Renal cortical epithelial cell (primary cell): Measurements from ENCODE around the gene MEF2A. TPM values are rescaled to one million over a fixed set of nuclear protein-coding genes. Genes with fewer than 3 reads are reported as not detected.
"Not testable (repeated sequence)": the region's sequence is repeated elsewhere in the genome, so short reads cannot be mapped to it uniquely, and the experiment has no call there.

Source experiments
- DNase-seq: peaks from one replicate; pipeline ENCODE4 v3.0.0-alpha.2; 2011; ENCODE audit warnings: low read depth
- total RNA-seq: library from RNA; depleted of rRNA; stranded (reverse); fragments of >200 nt; gene quantifications from 2 replicates; pipeline ENCODE4 v1.2.3, GENCODE V29; 2014

Gene MEF2A
- total RNA-seq, 1 donor from 2014 or later = 50.4 TPM

DNA sequence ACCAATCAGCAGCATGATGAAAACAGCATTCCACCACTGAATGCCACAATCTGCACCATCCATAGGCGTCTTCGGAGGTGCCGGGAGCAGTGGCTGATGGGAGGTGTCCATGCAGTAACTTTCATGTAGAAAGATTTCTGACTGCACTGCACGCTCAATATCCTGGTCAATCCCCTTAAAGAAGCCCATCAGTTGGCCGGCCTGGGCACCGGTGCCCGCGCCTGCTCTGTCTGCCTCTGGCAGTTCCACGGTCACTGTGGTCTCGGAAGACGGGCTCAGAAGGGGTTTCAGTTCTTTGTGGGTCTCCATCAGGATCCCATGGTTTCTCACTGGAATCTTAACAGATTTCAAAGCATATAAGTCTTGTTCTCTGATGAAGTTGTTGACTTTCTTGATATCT, 163.5 kb downstream of the MEF2A start:
- no peak for DNase-seq

DNA sequence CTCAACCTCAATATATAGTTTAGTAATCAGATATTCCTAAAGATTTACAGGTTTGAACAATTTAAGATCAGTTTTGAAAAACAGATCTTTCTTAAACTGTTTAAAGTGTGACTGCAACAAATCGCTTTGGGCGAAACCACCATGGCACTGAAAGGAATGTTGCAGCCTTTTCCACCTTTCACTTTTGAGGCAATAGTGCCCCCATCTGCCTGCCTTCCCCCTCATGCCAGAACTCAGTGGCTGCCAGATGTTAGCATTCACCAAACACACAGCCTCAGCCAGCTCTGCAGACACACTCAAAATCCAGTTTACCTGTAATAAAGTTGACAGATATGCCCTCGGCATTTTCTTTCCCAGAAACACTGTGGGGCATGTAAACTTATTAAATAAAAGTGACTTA, 164.1 kb downstream of the MEF2A start:
- peak; percentile 49 for DNase-seq

DNA sequence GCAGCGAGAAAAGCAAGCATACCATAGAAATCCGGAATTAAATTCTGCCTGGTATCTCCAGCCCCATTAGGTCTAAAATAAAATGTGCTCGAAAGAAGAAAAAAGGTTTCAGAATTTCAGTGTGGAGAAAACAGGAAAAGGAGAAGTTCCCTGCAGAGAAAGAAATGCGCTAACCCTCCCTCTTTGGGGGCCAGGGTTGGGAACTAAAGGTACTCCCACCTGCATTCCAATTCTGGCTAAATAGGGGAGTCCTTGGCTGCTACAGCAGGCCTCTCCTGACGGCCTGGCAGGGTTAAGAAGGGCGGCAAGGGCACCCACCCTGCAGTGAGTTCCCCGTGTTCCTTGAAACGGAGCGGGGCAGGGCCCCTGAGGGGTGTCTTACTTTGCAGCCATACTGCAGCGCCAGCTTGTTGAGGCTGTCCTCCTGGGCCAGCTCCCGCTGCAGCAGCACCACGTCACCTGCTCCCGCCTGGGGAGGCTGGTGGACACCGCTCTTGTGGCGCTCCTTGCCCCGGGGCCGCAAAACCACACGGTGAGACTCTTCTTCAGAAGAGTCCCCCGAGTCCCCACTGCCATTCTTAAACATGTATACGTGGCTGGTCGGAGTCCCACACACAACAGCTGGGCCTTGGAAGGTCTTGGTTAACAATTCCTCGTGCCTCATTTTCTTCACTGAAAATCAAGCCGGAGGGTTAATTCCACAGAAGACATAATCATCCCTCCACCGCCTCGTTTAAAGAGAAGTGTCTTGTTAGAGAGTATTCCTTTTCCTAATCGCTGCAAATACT, 165.7 kb downstream of the MEF2A start:
- no peak for DNase-seq

DNA sequence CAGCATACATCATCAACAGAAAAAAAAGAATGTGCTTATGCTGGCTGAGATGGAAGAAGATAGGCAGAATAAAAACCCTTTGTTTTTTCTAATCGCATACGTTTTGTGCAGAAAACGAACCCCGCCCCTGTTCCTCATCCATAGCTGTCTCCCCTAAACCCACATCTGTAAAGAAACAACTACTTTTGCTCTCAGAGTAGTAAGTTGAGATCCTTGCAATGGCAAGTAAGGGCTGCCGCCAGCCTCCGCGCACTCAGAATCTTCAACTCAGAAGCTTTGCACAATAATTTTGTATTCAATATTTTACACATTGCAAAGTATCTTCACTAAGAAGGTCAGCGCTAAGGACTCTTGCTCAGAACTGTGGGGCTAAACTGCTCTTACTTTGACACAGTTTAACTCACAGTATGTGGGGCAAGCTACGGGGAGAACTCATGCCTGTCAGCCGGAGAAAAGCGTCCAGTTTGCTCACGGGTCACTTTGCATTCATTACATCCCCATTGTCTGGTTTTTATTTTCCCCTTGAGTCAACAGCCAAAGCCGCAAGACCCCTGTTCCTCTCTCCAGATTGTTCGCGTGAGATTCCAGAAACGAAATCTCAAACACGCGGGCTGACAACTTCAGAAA, 166.5 kb downstream of the MEF2A start:
- DNase-seq = peak; percentile 38

DNA sequence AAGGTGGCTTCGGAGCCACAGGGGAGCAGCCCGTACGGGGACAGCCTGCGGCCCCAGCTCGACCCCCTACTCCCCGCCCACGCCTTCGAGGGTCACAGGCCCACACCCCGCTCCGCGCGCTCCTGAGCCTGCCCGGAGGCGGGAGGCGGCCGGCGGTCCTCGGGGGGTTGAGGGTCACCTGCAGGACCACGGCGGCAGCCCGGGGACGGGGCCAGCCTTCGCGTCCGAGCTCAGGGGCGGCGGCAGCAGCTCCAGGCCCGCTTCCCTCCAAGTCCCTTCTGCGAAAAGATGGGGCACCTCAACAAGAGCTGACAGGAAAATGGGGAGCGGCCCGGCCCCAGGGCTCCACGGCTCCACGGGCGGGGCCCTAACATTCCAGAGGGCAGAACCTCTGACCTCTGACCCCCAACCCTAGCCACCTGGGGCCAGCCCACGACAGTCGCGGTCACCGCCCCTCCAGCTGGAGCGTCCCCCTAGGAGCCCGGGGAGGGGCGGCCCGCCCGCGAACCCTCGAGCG, 167.0 kb downstream of the MEF2A start:
- DNase-seq = no peak

DNA sequence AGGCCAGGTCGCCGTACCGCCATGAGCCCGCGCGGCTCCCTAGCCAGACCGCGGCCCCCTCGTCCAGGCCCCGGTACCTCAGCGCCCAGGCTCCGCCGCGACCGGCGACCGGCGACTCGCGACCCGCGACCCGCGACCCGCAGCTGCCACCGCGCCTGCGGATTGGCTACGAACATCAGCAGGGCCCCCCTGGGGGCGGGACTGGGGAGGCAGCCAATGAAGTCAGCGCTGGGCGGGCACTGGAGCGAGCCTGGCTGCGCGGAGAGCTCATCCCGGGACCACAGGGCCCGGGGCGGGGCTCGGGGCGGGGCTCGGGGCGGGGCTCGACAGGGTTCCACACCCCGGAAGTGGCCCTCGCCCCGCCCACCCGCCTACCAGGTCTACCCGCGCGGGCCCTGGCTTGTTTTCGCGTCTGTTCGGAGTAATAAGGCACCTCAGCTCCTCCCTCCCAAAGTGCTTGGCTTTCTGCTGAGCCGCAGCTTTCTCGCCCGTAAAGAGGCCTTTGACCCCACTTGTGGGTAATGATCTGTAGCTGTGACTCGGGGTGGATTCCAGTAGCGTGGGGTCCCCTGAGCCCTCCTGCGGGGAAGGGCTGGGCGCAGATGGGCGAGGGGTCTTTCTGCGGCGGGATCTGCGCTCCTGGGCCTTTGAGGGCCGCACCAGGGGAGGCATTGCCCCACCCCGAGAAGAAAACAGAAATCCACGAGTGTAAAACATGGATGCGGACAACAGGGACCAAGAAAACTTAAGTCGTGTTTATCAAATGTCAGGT, 167.7 kb downstream of the MEF2A start, which contains the start of gene LYSMD4:
LYSMD4 (minus strand) TSS at position 170 of the 772 bp plus-strand sequence. CDS start 1,438 bp downstream, outside the sequence.
- peak; percentile 84 for DNase-seq

DNA sequence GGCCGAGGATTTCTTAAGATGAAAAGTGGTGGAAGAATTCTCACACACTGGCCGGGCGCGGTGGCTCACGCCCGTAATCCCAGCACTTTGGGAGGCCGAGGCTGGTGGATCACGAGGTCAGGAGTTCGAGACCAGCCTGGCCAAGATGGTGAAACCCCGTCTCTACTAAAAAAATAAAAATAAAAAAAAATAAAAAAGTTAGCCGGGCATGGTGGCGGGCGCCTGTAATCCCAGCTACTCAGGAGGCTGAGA, 168.2 kb downstream of the MEF2A start:
- not testable (repeated sequence) for DNase-seq

DNA sequence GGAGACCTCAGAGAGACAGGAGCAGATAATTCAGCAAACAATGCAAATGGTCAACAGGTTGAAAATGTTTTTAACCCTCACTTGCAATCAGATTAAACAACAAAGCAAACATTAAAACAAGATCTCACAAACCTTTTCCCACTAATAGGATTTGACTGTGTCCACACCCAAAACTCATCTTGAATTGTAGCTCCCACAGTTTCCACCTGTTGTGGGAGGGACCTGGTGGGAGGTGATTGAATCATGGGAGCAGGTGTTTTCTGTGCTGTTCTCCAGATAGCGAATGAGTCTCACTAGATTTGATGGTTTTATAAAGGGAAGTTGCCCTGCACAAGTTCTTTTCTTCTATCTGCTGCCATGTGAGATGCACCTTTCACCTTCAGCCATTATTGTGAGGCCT, 168.8 kb downstream of the MEF2A start:
- DNase-seq = no peak

DNA sequence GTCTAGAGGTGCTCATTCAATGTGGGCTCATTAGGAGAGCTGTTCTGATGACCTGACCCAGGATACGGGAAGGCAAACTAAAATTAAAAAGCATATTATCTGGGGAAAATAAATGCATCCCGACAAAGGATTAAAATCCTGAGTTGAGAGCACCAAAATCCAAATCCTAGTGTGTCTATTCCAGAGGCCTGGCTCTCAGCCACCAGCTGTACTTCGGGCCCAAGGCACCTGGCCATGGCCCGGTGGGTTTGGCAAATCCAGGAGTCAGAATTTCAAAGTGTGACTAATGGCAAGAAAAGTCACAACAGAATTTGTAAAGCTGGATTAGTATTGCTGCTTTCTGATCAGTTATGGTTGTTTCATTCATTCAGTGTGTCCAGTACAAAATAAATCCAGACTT, 170.1 kb downstream of the MEF2A start:
- DNase-seq = no peak

DNA sequence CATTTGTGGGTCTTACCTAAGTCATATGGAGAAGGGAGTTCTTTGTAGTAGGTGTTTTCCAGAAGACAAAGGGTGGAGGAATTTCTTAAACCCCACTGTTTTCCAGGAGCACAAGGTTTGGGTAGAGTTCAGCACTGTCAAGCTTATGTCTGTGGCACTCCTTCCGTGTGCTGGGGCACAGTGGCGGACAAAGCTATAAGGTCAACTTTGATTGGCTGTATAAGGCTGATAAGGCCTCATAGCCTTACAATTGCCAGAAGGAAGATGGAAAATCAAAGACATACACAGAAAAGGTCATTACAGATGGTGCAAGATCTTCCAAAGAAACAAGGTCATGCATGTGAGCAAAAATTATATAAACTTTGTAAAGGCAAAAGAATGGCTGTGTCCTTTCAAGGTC, 170.9 kb downstream of the MEF2A start:
- no peak for DNase-seq

DNA sequence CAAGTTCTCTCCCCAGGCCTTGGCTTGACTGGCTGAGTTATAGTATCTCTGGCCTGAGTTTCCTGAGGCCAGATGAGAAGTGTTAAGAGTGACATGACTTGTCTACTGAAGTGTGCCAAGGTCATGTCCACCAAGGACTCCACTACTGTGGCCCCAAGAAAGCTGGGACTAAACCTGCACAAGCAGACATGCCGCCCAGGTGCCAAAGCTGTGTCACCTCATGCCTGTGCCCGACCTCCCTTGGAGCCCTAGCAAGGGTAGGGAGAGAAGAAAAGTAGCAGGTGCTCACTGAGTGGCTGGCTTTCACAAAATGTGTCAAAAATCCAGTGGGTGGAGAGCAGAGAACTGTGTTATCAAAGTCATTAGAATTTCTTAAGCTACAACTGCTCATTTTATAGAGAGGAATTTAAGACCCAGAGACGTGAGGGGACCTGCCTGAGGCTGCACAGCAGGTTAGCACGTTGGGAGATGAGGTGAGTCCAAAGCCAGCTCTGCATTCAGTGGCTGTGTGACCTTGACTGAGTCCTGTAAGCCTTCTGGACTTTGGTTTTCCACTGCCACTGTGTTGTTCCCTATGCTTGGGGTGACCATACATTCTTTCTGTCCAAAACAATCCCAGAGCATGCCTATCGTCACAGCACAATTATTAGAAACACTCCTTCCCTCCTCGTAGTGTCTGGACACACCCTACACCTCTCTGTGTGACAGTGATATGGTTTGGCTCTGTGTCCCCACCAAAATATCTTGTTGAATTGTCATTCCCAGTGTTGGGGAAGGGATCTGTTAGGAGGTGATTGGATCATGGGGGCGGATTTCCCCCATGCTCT, 172.4 kb downstream of the MEF2A start:
- DNase-seq = no peak

DNA sequence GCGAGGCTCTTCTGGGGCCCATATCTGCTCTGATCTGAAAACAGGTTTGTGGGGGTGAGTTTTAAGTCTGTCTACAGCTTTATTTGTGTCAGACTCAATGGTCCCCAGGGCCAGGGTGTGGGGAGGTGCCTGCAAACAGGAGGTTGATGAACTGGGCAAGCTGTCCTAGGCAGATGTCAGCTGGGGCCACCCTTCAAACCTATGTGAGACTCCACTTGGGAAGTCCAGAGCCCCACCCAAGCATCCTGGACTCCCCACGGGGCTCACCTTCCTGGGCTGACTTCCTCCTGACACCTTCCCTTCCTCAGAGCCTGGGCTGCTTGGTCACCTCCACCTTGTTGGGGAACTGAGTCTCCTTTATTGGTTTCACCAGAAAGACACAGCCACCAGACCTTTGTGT, 176.1 kb downstream of the MEF2A start:
- no peak for DNase-seq

DNA sequence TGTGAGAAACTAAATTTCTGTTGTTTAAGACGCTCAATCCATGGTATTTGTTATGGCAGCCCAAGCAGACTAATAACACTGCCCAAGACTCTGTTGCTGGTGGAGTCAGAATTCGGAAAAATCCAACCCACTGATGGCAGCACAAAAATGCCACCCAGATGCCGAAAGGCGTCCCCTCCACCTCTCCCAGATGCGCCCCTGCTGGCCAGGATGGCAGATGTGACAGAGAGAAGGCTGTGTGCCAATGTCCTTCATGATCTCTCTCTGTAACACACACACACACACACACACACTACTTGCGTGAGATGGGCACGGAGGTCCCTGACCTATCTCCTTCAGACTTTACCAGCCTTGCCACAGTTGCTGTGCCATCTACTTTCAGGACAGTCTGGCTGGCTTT, 178.4 kb downstream of the MEF2A start:
- no peak for DNase-seq

DNA sequence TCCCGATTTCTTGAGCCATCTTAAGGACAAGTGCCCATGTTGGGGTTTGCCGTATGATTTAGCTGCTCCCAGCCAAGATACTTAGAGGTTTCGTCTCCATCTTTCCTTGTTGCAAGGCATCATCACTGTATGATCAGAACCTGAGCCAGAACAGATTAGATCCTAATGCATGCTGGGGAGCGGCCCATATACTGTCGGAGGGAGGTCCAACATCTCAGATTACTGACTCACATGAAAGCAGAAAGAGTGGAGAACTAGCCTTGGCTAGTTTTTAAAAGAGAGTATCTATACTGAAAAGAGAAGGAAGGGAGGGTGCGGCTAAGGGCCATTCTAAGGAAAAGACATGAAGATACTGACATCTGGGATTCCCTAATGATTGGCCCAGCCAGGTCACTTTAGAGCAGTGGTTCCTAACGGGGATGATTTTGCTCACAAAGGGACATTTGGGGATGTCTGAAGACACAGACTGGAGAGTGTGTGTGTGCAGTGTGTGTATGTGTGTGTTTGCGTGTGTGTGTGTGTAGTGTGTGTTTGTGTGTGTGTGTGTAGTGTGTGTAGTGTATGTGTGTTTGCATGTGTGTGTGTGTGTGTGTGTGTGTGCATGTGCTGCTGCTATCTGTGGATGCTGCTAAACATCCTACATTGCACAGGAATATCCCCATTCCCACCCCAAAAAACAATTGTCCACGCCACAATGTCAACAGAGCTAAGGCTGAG, 179.7 kb downstream of the MEF2A start:
- no peak for DNase-seq

DNA sequence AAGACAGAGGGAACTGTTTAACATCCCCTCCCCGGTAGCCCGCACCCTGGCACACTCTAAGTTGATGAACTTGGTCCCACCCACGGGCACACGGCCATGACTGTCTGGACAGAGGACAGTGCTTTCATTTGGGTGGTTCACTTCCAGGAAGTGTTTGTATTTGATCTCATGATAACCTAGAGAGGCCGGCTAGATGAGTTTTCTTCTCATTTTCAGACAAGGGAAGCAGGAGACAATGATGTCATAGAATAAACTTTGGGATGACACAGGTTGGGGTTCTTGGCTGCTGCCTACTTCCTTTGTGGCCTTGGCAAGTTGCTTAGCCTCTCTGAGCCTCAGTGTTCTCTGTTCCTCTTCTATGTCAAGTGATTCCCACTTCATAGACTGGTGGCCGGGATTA, 183.6 kb downstream of the MEF2A start:
- DNase-seq = no peak

DNA sequence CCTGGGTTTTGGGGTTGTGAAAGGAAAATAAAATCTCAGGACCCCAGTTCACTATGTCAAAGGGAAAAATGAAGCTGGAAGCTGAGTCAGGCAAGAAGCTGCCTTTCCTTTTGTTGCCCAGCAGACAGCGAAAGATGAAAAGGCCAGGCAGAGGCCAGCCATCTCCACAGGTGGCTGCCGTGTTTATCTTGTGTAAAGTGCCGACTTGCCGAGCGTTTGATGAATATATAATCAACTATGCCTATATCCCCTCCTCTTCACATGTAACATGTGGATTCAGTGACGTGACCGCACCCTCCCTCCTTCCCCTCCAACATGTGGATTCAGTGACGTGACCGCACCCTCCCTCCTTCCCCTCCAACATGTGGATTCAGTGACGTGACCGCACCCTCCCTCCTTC, 184.5 kb downstream of the MEF2A start:
- not testable (repeated sequence) for DNase-seq

DNA sequence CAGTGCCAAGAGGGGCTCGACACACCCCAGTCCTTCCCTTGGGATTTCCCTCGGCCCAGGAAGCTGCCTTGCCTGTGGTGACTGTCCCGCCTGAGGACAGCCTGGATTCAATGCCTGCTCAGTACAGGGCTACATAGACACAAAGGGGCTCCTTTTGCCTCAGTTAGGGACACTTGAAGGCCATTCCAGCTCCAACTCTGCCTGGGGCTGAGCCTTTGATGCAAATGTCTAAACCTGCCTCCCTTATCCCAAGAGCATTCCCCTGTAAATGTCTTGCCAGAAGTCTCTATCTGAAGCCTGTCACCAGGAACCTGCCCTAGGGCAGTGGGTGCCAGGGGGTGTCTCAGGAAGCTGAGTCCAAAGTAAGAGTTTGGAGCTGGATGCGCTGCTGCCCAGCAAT, 186.8 kb downstream of the MEF2A start:
- DNase-seq = no peak

DNA sequence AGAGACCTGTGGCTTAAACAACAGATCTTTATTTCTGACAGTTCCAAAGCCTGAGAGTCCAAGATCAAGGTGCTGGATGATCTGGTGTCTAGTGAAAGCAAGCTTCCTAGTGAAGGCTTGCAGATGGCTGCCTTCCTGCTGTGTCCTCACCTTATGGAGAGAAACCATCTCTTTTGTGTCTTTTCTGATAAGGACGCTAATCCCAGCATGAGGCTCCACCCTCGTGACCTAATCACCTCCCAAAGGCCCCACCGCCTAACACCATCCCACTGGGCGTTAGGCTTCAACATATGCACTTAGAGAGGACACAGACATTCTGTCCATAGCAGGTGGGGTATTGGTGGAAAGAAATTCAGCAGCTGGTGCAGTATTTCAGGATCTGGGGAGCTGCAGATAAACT, 187.3 kb downstream of the MEF2A start:
- DNase-seq = no peak

DNA sequence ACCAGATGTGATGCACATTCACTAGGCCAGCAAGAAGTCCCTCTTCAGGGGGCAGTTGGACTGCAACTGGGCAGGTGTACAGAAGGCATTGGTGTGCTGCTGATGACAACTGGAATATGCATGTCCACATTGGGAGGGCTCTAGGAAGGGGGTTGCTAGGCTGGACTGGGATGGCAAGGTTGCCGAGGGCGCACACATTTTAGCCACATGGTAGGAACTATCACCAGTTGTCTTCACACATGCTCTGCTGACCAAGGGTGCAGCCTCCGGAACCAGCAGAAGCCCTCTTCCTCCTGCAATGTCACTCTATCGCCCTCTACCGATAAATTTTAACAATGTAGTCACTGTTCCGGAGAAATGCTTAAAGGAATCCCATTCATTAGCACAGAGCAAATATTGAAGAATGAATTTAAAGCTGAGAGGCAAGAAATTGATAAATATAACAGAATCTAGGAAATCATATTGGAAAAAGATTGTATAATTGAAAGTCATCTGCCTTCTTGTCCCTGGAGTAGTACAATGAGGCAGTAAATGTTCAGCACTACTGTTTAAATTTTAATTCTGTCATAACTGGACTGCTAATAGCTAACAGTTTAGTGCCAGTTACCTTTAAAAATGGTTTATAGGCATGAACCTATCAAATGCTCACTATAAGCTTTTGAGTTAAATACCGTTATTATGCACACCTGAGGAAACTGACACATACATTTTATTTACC, 190.1 kb downstream of the MEF2A start:
- DNase-seq = peak; percentile 73

DNA sequence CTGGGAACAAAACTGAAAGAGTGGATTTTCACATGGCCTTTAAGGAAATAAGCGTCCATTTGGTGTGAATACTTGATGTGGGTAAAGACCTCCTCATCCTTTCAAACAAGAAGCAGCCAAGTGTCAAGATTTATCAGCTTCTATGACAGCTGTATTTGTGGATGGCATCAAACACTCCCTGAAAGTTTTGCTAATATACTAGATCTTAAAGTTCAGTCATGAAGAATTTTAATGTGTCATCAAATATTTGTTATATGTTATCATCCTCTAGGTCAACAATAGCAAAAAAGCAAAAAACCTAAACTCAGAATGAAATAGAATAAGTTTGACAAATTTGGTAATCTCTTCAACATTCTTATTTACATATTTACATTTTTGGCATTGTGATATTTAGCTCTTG, 196.5 kb downstream of the MEF2A start:
- no peak for DNase-seq

DNA sequence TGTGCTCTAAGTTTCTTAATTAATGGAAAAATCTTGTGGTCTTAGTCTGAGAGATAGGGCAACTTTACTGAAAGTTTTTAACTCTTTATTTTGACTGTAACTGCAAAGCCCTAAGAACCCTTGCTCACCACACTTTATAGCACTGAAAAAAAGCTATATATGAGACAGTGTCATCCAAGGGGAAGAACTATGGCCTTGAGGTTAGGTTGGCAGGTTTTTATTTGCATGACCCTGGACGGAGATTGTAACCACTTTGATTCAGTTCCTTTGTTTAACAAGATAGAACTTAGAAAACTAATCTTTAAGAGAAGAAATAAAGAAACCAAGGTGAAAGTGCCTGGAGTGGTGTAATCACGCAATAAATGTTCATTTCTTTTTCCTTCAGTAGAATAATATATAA, 198.0 kb downstream of the MEF2A start:
- DNase-seq = no peak
